OCI-LY3 (cell line): ENCODE data around the gene ELMO1.
A peak's percentile ranks its signal among the peaks of the same experiment; 100 is the strongest.

Experiments used
- H2AFZ ChIP-seq: fragments of 200-600, 300-600 bp; shearing (Covaris generic); 2 replicates; pipeline ENCODE4 v1.6.0; 2014; ENCODE audit warnings: antibody characterized with exemption, low read depth, low read length
- H3K27ac ChIP-seq: fragments of 200-600, 300-600 bp; sonication (generic); 2 replicates; pipeline ENCODE4 v1.5.1; 2014; ENCODE audit warnings: mild to moderate bottlenecking, low read length, moderate library complexity, mixed read lengths
- H3K27me3 ChIP-seq: fragments of 200-600, 300-600 bp; sonication (generic); 2 replicates; pipeline ENCODE4 v1.6.1; 2014; ENCODE audit warnings: low read depth, low read length, mixed read lengths
- H3K36me3 ChIP-seq: fragments of 200-600, 300-600 bp; sonication (generic); replicated peaks from 2 replicates; pipeline ENCODE3; 2014; ENCODE audit warnings: low read depth, low read length, mixed read lengths
- H3K4me1 ChIP-seq: fragments of 300-600, 200-600 bp; sonication (generic); 2 replicates; pipeline ENCODE4 v1.6.1; 2014; ENCODE audit warnings: low read length, mixed read lengths
- H3K4me2 ChIP-seq: fragments of 200-600, 300-600 bp; sonication (generic); 2 replicates; pipeline ENCODE4 v1.6.1; 2014; ENCODE audit warnings: low read length, mixed read lengths
- H3K4me3 ChIP-seq: fragments of 300-600, 200-600 bp; sonication (generic); 2 replicates; pipeline ENCODE4 v1.5.1; 2014; ENCODE audit warnings: antibody characterized with exemption, mild to moderate bottlenecking, low read length, moderate library complexity
- H3K79me2 ChIP-seq: fragments of 300-600, 200-600 bp; shearing (Covaris generic); 2 replicates; pipeline ENCODE4 v1.6.1; 2014; ENCODE audit warnings: mild to moderate bottlenecking, low read length, mixed read lengths
- H3K9ac ChIP-seq: fragments of 300-600, 200-600 bp; shearing (Covaris generic); 2 replicates; pipeline ENCODE4 v1.6.0; 2014; ENCODE audit warnings: mild to moderate bottlenecking, low read length, moderate library complexity
- H3K9me3 ChIP-seq: fragments of 200-600, 300-600 bp; shearing (Covaris generic); 2 replicates; pipeline ENCODE4 v1.6.1; 2014; ENCODE audit warnings: low read length, mixed read lengths; ENCODE audit not compliant: insufficient read depth
- H4K20me1 ChIP-seq: fragments of 200-600, 300-600 bp; sonication (generic); 2 replicates; pipeline ENCODE4 v1.6.1; 2016; ENCODE audit warnings: low read length, mixed read lengths; ENCODE audit not compliant: insufficient read depth
- CTCF ChIP-seq: fragments of 200-600, 300-600 bp; sonication (generic); IDR thresholded peaks from 2 replicates; pipeline ENCODE4 v1.5.1; 2014; ENCODE audit warnings: antibody characterized with exemption, low read length, low read depth
- EZH2phosphoT487 ChIP-seq: fragments of 200-600 bp; shearing (Covaris generic); IDR thresholded peaks from 2 replicates; pipeline ENCODE4 v1.6.1; 2018; ENCODE audit warnings: antibody characterized with exemption, mixed run types, low read depth

Gene ELMO1

GRCh38 chr7:37342688-37343471 lies 105.8 kb downstream of the ELMO1 start:
- Histone ChIP-seq H3K79me2 (peaks cover 81% of the 10 kb centered on the region), H3K4me2 (peak overlapping the region; percentile 89), H3K9me3 (no peaks in the 10 kb centered on the region), H4K20me1 (peaks cover 23% of the 10 kb centered on the region), H3K36me3 (peaks cover 36% of the 10 kb centered on the region), H3K4me1 (peaks cover 57% of the 10 kb centered on the region), H3K4me3 (peak overlapping the region; percentile 99), H2AFZ (peak overlapping the region; percentile 15; the same call in 1 of the 2 replicates), H3K27ac (peak overlapping the region; percentile 98), H3K9ac (peak overlapping the region; percentile 99), H3K27me3 (no peaks in the 10 kb centered on the region)
- TF ChIP-seq CTCF, result peak; percentile 57
- TF ChIP-seq EZH2phosphoT487, result no peak

DNA sequence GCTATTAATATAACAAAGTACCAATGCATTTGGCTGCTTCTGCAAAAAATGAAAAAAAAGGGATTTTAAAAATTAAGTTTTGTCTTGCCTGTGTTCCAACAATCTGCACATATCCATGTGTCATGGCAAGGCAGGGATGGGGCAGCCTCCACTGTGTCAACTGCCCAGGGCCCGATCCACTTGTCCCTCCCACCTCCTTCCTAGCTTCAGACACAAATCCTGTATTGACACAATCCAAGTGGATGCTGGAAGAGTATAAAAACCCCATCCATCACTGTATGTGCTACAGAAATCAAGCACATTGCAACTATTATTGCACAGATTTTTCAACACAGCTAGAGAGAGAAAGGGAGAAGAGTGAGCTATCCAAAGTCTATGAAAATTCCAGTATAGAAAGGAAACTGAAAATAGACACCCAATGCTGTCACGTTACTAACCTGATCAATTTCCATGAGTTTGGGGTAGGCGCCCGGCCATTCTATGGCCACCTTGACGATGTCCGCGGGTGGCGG lies 106.4 kb downstream of the ELMO1 start:
- no peaks in the 10 kb centered on the region for H3K27me3 ChIP-seq
- H3K36me3 ChIP-seq, result peaks cover 41% of the 10 kb centered on the region
- peaks cover 26% of the 10 kb centered on the region for H4K20me1 ChIP-seq
- no peak for TF ChIP-seq EZH2phosphoT487
- TF ChIP-seq CTCF, result no peak
- peak overlapping the region; percentile 99 for H3K4me3 ChIP-seq
- H3K4me2 ChIP-seq, result peak overlapping the region; percentile 89
- no peak overlapping the region for H2AFZ ChIP-seq
- peak overlapping the region; percentile 99 for H3K9ac ChIP-seq
- peak overlapping the region; percentile 98 for H3K27ac ChIP-seq
- peaks cover 87% of the 10 kb centered on the region for H3K79me2 ChIP-seq
- H3K9me3 ChIP-seq, result no peaks in the 10 kb centered on the region
- peaks cover 60% of the 10 kb centered on the region for H3K4me1 ChIP-seq

- Histone ChIP-seq H3K9ac (peak overlapping the region; percentile 99), H3K4me2 (peak overlapping the region; percentile 89), H3K4me1 (peaks cover 66% of the 10 kb centered on the region), H3K79me2 (peaks cover 95% of the 10 kb centered on the region), H4K20me1 (peaks cover 29% of the 10 kb centered on the region), H3K27ac (peak overlapping the region; percentile 98), H3K4me3 (peak overlapping the region; percentile 99), H2AFZ (no peak overlapping the region), H3K9me3 (no peaks in the 10 kb centered on the region), H3K27me3 (no peaks in the 10 kb centered on the region), H3K36me3 (peaks cover 46% of the 10 kb centered on the region)
- no peak for TF ChIP-seq CTCF
- no peak for TF ChIP-seq EZH2phosphoT487
These were observed 107.5 kb downstream of the ELMO1 start for GRCh38 chr7:37341033-37341630.

- Histone ChIP-seq H3K27ac (peak overlapping the region; percentile 98), H3K4me3 (peak overlapping the region; percentile 99)
These were observed 109.7 kb downstream of the ELMO1 start for GRCh38 chr7:37338966-37339365.

More at GRCh38 chr7:37338966-37339365, 109.7 kb downstream of the ELMO1 start:
- Histone ChIP-seq H2AFZ (no peak overlapping the region), H3K4me1 (peaks cover 72% of the 10 kb centered on the region), H3K9ac (peak overlapping the region; percentile 99), H3K4me2 (peak overlapping the region; percentile 89), H3K9me3 (no peaks in the 10 kb centered on the region), H4K20me1 (peaks cover 50% of the 10 kb centered on the region), H3K27me3 (no peaks in the 10 kb centered on the region), H3K36me3 (peaks cover 67% of the 10 kb centered on the region), H3K79me2 (peaks cover 100% of the 10 kb centered on the region)
- TF ChIP-seq EZH2phosphoT487, result no peak
- no peak for TF ChIP-seq CTCF
